Measurements from ENCODE around the gene MVB12B. TPM values are rescaled to one million over a fixed set of nuclear protein-coding genes. Genes with fewer than 3 reads are reported as not detected.

MVB12B gene
- total RNA-seq, 1 donor from 2014 or later, result 0.49 TPM

- DNase-seq, result no peak
- Mint-ChIP-seq H3K9me3 (no peaks in the 10 kb centered on the region), H3K4me3 (no peak overlapping the region), H3K4me1 (peaks cover 10% of the 10 kb centered on the region), H3K27me3 (peaks cover 22% of the 10 kb centered on the region), H3K27ac (no peak overlapping the region), H3K36me3 (ENCODE audit: low read depth) (no peaks in the 10 kb centered on the region)
- intact Hi-C loops (cut with micrococcal nuclease), result no loop called here
These were observed 113.4 kb downstream of the MVB12B start for GRCh38 chr9:126439883-126440653.

GRCh38 chr9:126440940-126441339, 114.3 kb downstream of the MVB12B start:
- intact Hi-C loops (cut with micrococcal nuclease), result no loop called here
- Mint-ChIP-seq H3K4me1 (peaks cover 7% of the 10 kb centered on the region), H3K4me3 (no peak overlapping the region), H3K36me3 (ENCODE audit: low read depth) (no peaks in the 10 kb centered on the region), H3K9me3 (no peaks in the 10 kb centered on the region), H3K27me3 (peaks cover 19% of the 10 kb centered on the region), H3K27ac (no peak overlapping the region)
- DNase-seq, result no peak

GRCh38 chr9:126442636-126443035, 116.0 kb downstream of the MVB12B start:
- H3K27me3 Mint-ChIP-seq, result peaks cover 16% of the 10 kb centered on the region
- H3K36me3 Mint-ChIP-seq (ENCODE audit: low read depth), result no peaks in the 10 kb centered on the region
- no peak overlapping the region for H3K4me3 Mint-ChIP-seq
- H3K4me1 Mint-ChIP-seq, result peaks cover 7% of the 10 kb centered on the region
- no peaks in the 10 kb centered on the region for H3K9me3 Mint-ChIP-seq
- DNase-seq, result no peak
- intact Hi-C loops (cut with micrococcal nuclease), result no loop called here
- no peak overlapping the region for H3K27ac Mint-ChIP-seq

- intact Hi-C loops (cut with micrococcal nuclease), result no loop called here
- Mint-ChIP-seq H3K4me1 (peaks cover 7% of the 10 kb centered on the region), H3K27ac (no peak overlapping the region), H3K36me3 (ENCODE audit: low read depth) (no peaks in the 10 kb centered on the region), H3K4me3 (no peak overlapping the region), H3K9me3 (no peaks in the 10 kb centered on the region), H3K27me3 (peaks cover 18% of the 10 kb centered on the region)
- no peak for DNase-seq
These were observed 116.5 kb downstream of the MVB12B start for GRCh38 chr9:126443144-126443543.

GRCh38 chr9:126448136-126448535, 121.5 kb downstream of the MVB12B start:
- Mint-ChIP-seq H3K9me3 (no peaks in the 10 kb centered on the region), H3K27ac (no peak overlapping the region), H3K27me3 (peaks cover 27% of the 10 kb centered on the region), H3K4me1 (peaks cover 3% of the 10 kb centered on the region), H3K36me3 (ENCODE audit: low read depth) (no peaks in the 10 kb centered on the region), H3K4me3 (no peak overlapping the region)
- intact Hi-C loops (cut with micrococcal nuclease), result no loop called here
- DNase-seq, result no peak

GRCh38 chr9:126448865-126449577, 122.4 kb downstream of the MVB12B start:
- no peak overlapping the region for H3K27ac Mint-ChIP-seq
- H3K9me3 Mint-ChIP-seq, result no peaks in the 10 kb centered on the region
- H3K4me1 Mint-ChIP-seq, result peaks cover 6% of the 10 kb centered on the region
- H3K27me3 Mint-ChIP-seq, result peaks cover 27% of the 10 kb centered on the region
- intact Hi-C loops (cut with micrococcal nuclease), result no loop called here
- H3K4me3 Mint-ChIP-seq, result no peak overlapping the region
- DNase-seq, result no peak
- no peaks in the 10 kb centered on the region for H3K36me3 Mint-ChIP-seq (ENCODE audit: low read depth)

- intact Hi-C loops (cut with micrococcal nuclease), result no loop called here
- Mint-ChIP-seq H3K4me1 (peaks cover 3% of the 10 kb centered on the region), H3K9me3 (no peaks in the 10 kb centered on the region), H3K36me3 (ENCODE audit: low read depth) (no peaks in the 10 kb centered on the region), H3K4me3 (no peak overlapping the region), H3K27me3 (peaks cover 27% of the 10 kb centered on the region), H3K27ac (no peak overlapping the region)
- no peak for DNase-seq
These were observed 123.4 kb downstream of the MVB12B start for GRCh38 chr9:126449725-126450667.

- no peak for DNase-seq
- no peaks in the 10 kb centered on the region for H3K36me3 Mint-ChIP-seq (ENCODE audit: low read depth)
- intact Hi-C loops (cut with micrococcal nuclease), result no loop called here
- H3K4me1 Mint-ChIP-seq, result peaks cover 3% of the 10 kb centered on the region
- H3K27ac Mint-ChIP-seq, result no peak overlapping the region
- no peaks in the 10 kb centered on the region for H3K9me3 Mint-ChIP-seq
- no peak overlapping the region for H3K4me3 Mint-ChIP-seq
- peaks cover 26% of the 10 kb centered on the region for H3K27me3 Mint-ChIP-seq
These were observed 124.1 kb downstream of the MVB12B start for GRCh38 chr9:126450668-126451205.

GRCh38 chr9:126451316-126451885, 124.8 kb downstream of the MVB12B start:
- DNase-seq, result no peak
- H3K4me3 Mint-ChIP-seq, result no peak overlapping the region
- H3K9me3 Mint-ChIP-seq, result no peaks in the 10 kb centered on the region
- H3K36me3 Mint-ChIP-seq (ENCODE audit: low read depth), result no peaks in the 10 kb centered on the region
- intact Hi-C loops (cut with micrococcal nuclease), result no loop called here
- H3K27ac Mint-ChIP-seq, result no peak overlapping the region
- peaks cover 25% of the 10 kb centered on the region for H3K27me3 Mint-ChIP-seq
- peaks cover 3% of the 10 kb centered on the region for H3K4me1 Mint-ChIP-seq

GRCh38 chr9:126452106-126452505, 125.5 kb downstream of the MVB12B start:
- intact Hi-C loops (cut with micrococcal nuclease), result no loop called here
- DNase-seq, result no peak
- no peak overlapping the region for H3K27ac Mint-ChIP-seq
- peaks cover 30% of the 10 kb centered on the region for H3K27me3 Mint-ChIP-seq
- peaks cover 3% of the 10 kb centered on the region for H3K4me1 Mint-ChIP-seq
- H3K9me3 Mint-ChIP-seq, result no peaks in the 10 kb centered on the region
- no peaks in the 10 kb centered on the region for H3K36me3 Mint-ChIP-seq (ENCODE audit: low read depth)
- H3K4me3 Mint-ChIP-seq, result no peak overlapping the region

GRCh38 chr9:126453156-126453963, 126.7 kb downstream of the MVB12B start:
- no peak overlapping the region for H3K4me3 Mint-ChIP-seq
- intact Hi-C loops (cut with micrococcal nuclease), result no loop called here
- no peak overlapping the region for H3K27ac Mint-ChIP-seq
- no peaks in the 10 kb centered on the region for H3K9me3 Mint-ChIP-seq
- no peak for DNase-seq
- peaks cover 3% of the 10 kb centered on the region for H3K4me1 Mint-ChIP-seq
- no peaks in the 10 kb centered on the region for H3K36me3 Mint-ChIP-seq (ENCODE audit: low read depth)
- H3K27me3 Mint-ChIP-seq, result peaks cover 22% of the 10 kb centered on the region

- Mint-ChIP-seq H3K9me3 (no peaks in the 10 kb centered on the region), H3K27ac (no peak overlapping the region), H3K27me3 (peaks cover 25% of the 10 kb centered on the region), H3K36me3 (ENCODE audit: low read depth) (no peaks in the 10 kb centered on the region), H3K4me1 (peaks cover 3% of the 10 kb centered on the region), H3K4me3 (no peak overlapping the region)
- intact Hi-C loops (cut with micrococcal nuclease), result no loop called here
- no peak for DNase-seq
These were observed 127.6 kb downstream of the MVB12B start for GRCh38 chr9:126454215-126454614.

GRCh38 chr9:126454795-126455194, 128.2 kb downstream of the MVB12B start:
- DNase-seq, result no peak
- Mint-ChIP-seq H3K36me3 (ENCODE audit: low read depth) (no peaks in the 10 kb centered on the region), H3K27ac (no peak overlapping the region), H3K4me3 (no peak overlapping the region), H3K4me1 (peaks cover 3% of the 10 kb centered on the region), H3K9me3 (no peaks in the 10 kb centered on the region), H3K27me3 (peaks cover 25% of the 10 kb centered on the region)
- intact Hi-C loops (cut with micrococcal nuclease), result no loop called here
